ENCODE measurements around the gene HOXA3.

DNA sequence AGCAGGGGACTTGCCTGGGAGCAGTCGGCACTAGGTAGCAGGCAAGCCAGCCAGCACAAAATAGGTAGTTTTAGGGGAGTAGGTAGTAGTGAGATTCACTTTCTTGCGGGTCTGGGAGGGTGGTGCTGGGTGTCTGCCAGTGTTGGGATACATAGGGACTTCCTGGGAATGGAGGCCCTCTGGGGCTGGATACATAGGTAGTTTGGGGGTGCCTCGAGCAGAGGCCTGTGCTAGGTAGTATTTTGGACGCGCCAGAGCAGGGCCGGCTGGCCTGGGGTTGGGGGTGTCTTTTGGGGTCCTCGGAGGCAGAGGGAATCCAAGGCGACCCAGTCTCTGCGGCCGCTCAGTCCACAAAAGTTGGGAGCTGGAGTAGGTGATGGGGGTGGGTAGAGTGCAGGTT, 2.0 kb upstream of the HOXA3 start:
- TF ChIP-seq JUND (IDR thresholded peaks at IDR 0.05) (no peak), EP300 (IDR thresholded peaks at IDR 0.05; ENCODE audit: borderline replicate concordance in 1 of 2, low read depth in 1 of 2, low read length in 1 of 2) (no peak), ELF1 (IDR thresholded peaks at IDR 0.05) (no peak), NRF1 (IDR thresholded peaks at IDR 0.05; ENCODE audit: low read depth, low read length) (no peak), ZBTB33 (IDR thresholded peaks at IDR 0.05; ENCODE audit: borderline replicate concordance, low read depth) (no peak)
